Upper lobe of right lung (tissue), 1 donor: ENCODE measurements around the gene SKOR1. TPM values are rescaled to one million over a fixed set of nuclear protein-coding genes. Genes with fewer than 3 reads are reported as not detected.

Experiments
- ATAC-seq: fragments of 200-7000 bp; cut with Tn5 transposase; one replicate; pipeline ENCODE4 v1.9.1; 2020; ENCODE audit warnings: mild to moderate bottlenecking, moderate library complexity
- DNase-seq: peaks from one replicate; pipeline ENCODE4 v3.0.0-alpha.2; 2020
- H3K27ac ChIP-seq: fragments of 200-600 bp; one replicate; pipeline ENCODE4 v1.8.0; 2022
- H3K27me3 ChIP-seq: fragments of 200-600 bp; one replicate; pipeline ENCODE4 v1.8.0; 2022; ENCODE audit warnings: mild to moderate bottlenecking
- H3K36me3 ChIP-seq: fragments of 200-600 bp; one replicate; pipeline ENCODE4 v1.8.0; 2022
- H3K4me1 ChIP-seq: fragments of 200-600 bp; one replicate; pipeline ENCODE4 v1.8.0; 2022
- H3K4me3 ChIP-seq: fragments of 200-600 bp; one replicate; pipeline ENCODE4 v1.8.0; 2022; ENCODE audit warnings: mild to moderate bottlenecking
- H3K9me3 ChIP-seq: fragments of 200-600 bp; one replicate; pipeline ENCODE4 v1.8.0; 2022
- CTCF ChIP-seq: fragments of 200-600 bp; IDR thresholded peaks from one replicate; pipeline ENCODE4 v1.8.0; 2022; ENCODE audit warnings: antibody characterized with exemption
- intact Hi-C: fragments of 100-400 bp; cut with DNase I; formaldehyde crosslinking; loops from one replicate; pipeline ENCODE4 v1.11.0; 2022
- total RNA-seq: library from RNA; stranded (reverse); fragmentation: NEBNext Ultra II Directional; extraction: Animal tissue kit (Norgen Biotek cat#: 25700); gene quantifications from one replicate; pipeline ENCODE4 v1.2.1, GENCODE V29; 2021
- donor health status: DM: no; HTN: yes; CAD: no; lungs with severe emphysema.

The SKOR1 gene
- total RNA-seq, 1 donor from 2014 or later: 0.52 TPM

GRCh38 chr15:67805008-67805665, 20.2 kb upstream of the SKOR1 start:
- ATAC-seq (no peak), DNase-seq (peak; percentile 54)
- H3K4me1 ChIP-seq: no peaks in the 10 kb centered on the region
- no peak overlapping the region for H3K27ac ChIP-seq
- no peak overlapping the region for H3K4me3 ChIP-seq
- H3K9me3 ChIP-seq: no peaks in the 10 kb centered on the region
- no peak for TF ChIP-seq CTCF
- no peaks in the 10 kb centered on the region for H3K27me3 ChIP-seq
- intact Hi-C loops: no loop called here
- no peaks in the 10 kb centered on the region for H3K36me3 ChIP-seq

DNA sequence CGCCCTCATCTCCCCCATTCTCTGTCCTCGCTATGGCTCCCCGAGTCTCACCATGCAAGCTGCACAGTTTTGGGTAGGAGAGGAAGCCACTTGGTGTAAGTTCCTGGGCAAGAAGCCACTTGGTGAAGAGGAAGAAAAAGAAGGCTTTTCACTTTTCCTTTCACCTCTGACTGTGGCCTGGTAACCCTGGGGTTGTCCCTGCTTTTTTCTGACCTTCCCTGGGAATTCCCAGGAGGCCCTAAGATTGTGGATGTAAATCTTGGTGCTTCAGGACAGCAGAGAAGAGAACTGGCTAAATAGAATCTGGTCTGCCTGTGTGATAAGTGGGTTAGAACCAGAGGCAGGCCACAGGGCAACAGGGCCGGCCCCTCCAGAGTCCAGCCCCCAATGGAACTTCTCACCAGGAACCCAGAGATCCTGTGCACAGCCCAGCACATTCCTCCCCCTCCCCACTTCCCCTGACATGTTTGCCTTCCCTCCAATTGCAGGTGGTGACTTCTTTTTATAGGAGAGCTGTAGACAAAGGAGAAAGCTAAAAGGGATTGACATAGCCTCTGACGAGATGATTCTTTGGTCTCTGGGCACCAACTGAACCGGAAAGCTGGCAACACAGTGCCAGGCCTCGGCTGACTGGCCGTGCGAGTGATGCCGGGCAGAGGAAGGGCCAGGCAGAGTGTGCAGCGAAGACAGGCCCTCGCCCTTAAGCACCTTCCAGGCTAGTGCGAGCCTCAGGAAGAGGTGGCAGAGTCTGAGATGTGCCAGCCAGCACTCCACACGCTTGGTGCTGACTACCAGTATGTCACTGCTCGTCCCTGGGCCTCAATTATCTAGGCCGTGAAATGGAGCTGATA, 19.4 kb upstream of the SKOR1 start:
- no peak for TF ChIP-seq CTCF
- ATAC-seq: no peak
- H3K4me3 ChIP-seq: no peak overlapping the region
- intact Hi-C loops: no loop called here
- DNase-seq: no peak
- H3K36me3 ChIP-seq: no peaks in the 10 kb centered on the region
- H3K27ac ChIP-seq: no peak overlapping the region
- no peaks in the 10 kb centered on the region for H3K4me1 ChIP-seq
- no peaks in the 10 kb centered on the region for H3K9me3 ChIP-seq
- H3K27me3 ChIP-seq: no peaks in the 10 kb centered on the region

DNA sequence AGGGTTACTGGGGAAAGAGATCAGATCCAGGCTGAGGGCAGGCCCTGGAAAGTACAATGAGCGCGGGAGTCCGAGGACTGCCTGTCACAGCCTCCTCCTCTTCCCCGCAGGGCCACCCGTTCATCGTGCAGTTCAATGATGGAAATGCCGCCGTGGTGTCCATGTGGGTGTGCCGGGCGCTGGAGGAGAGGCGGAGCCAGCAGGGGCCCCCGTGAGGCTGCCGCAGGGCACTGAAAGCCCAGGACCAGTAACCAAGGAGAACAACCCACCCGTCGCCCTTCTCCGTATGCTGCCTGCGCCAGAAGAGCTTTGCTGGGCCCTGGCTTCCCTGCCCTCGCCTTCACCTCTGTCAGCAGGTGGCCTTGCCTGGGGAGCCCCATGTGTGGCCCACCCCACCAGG, 18.8 kb upstream of the SKOR1 start:
- Histone ChIP-seq H3K4me3 (no peak overlapping the region), H3K4me1 (no peaks in the 10 kb centered on the region), H3K27me3 (no peaks in the 10 kb centered on the region), H3K27ac (no peak overlapping the region), H3K9me3 (no peaks in the 10 kb centered on the region), H3K36me3 (no peaks in the 10 kb centered on the region)
- no peak for TF ChIP-seq CTCF
- intact Hi-C loops: no loop called here
- ATAC-seq (no peak), DNase-seq (peak; percentile 41)

- DNase-seq (no peak), ATAC-seq (no peak)
- Histone ChIP-seq H3K27me3 (no peaks in the 10 kb centered on the region), H3K4me1 (no peaks in the 10 kb centered on the region), H3K36me3 (no peaks in the 10 kb centered on the region), H3K4me3 (no peak overlapping the region), H3K27ac (no peak overlapping the region), H3K9me3 (no peaks in the 10 kb centered on the region)
- intact Hi-C loops: no loop called here
- TF ChIP-seq CTCF: no peak
Observed at GRCh38 chr15:67807141-67807540, 18.2 kb upstream of the SKOR1 start.

DNA sequence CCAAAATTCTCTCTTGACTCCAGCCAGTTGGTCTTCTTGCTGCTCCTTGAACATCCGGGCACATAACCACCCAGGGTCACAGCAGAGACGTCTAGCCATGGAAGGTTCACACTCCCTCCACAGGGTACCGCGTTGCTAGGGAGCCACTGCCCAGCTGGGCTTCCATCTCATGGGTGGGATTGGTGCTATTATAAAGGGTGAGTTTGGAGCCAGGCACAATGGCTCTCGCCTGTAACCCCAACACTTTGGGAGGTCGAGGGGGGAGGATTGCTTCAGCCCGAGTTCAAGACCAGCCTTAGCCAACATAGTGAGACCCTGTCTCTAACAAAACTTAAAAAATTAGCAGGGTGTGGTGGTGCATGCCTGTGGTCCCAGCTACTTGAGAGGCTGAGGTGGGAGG, 17.5 kb upstream of the SKOR1 start:
- intact Hi-C loops: no loop called here
- Histone ChIP-seq H3K9me3 (no peaks in the 10 kb centered on the region), H3K27me3 (no peaks in the 10 kb centered on the region), H3K4me1 (no peaks in the 10 kb centered on the region), H3K36me3 (no peaks in the 10 kb centered on the region), H3K27ac (no peak overlapping the region), H3K4me3 (no peak overlapping the region)
- ATAC-seq (no peak), DNase-seq (no peak)
- no peak for TF ChIP-seq CTCF
